ENCODE measurements around the gene GPR21.

GRCh38 chr9:123035791-123036190, 2.3 kb downstream of the GPR21 start:
- TF ChIP-seq EZH2phosphoT487 (IDR thresholded peaks at IDR 0.05; ENCODE audit: insufficient read depth, low read depth): no peak
- no peak for TF ChIP-seq EZH2 (IDR thresholded peaks at IDR 0.05; ENCODE audit: insufficient read depth, poor library complexity, severe bottlenecking)
